GM21529 (cell line): ENCODE results near the gene DAGLA.
"Not testable (repeated sequence)": the region's sequence is repeated elsewhere in the genome, so short reads cannot be mapped to it uniquely, and the experiment has no call there.

Source experiments
- ATAC-seq: cut with Tn5 transposase; IDR thresholded peaks from one replicate; pipeline ENCODE4 v1.9.1; 2021; ENCODE audit not compliant: unreplicated experiment

DAGLA gene

GRCh38 chr11:61659413-61660196, 20.6 kb upstream of the DAGLA start:
- ATAC-seq = no peak

GRCh38 chr11:61660997-61661396, 19.2 kb upstream of the DAGLA start:
- not testable (repeated sequence) for ATAC-seq

GRCh38 chr11:61666684-61667297, 13.4 kb upstream of the DAGLA start:
- no peak for ATAC-seq

- ATAC-seq = no peak
These were observed 12.4 kb upstream of the DAGLA start for GRCh38 chr11:61667684-61668305.

- ATAC-seq = no peak
These were observed 10.8 kb upstream of the DAGLA start for GRCh38 chr11:61669417-61669816.

GRCh38 chr11:61670626-61671025, 9.6 kb upstream of the DAGLA start:
- no peak for ATAC-seq

GRCh38 chr11:61671527-61671926, 8.7 kb upstream of the DAGLA start:
- ATAC-seq = no peak

GRCh38 chr11:61673946-61674467, 6.2 kb upstream of the DAGLA start:
- ATAC-seq = not testable (repeated sequence)

- ATAC-seq = no peak
These were observed 4.4 kb upstream of the DAGLA start for GRCh38 chr11:61675826-61676225.

- ATAC-seq = no peak
These were observed 895 bp upstream of the DAGLA start for GRCh38 chr11:61679296-61679695.

- no peak for ATAC-seq
These were observed 531 bp downstream of the DAGLA start for GRCh38 chr11:61680622-61681221.

GRCh38 chr11:61682093-61682732, 2.0 kb downstream of the DAGLA start:
- ATAC-seq = no peak

GRCh38 chr11:61682906-61683675, 2.9 kb downstream of the DAGLA start:
- no peak for ATAC-seq

- no peak for ATAC-seq
These were observed 4.0 kb downstream of the DAGLA start for GRCh38 chr11:61683961-61684869.

GRCh38 chr11:61684870-61685616, 4.9 kb downstream of the DAGLA start:
- no peak for ATAC-seq

- no peak for ATAC-seq
These were observed 5.4 kb downstream of the DAGLA start for GRCh38 chr11:61685617-61685967.

GRCh38 chr11:61686066-61686465, 5.9 kb downstream of the DAGLA start:
- ATAC-seq = no peak

- ATAC-seq = no peak
These were observed 6.3 kb downstream of the DAGLA start for GRCh38 chr11:61686469-61686868.

GRCh38 chr11:61687420-61687819, 7.2 kb downstream of the DAGLA start:
- ATAC-seq = no peak
